ENCODE measurements around the gene CRYBG2.

DNA sequence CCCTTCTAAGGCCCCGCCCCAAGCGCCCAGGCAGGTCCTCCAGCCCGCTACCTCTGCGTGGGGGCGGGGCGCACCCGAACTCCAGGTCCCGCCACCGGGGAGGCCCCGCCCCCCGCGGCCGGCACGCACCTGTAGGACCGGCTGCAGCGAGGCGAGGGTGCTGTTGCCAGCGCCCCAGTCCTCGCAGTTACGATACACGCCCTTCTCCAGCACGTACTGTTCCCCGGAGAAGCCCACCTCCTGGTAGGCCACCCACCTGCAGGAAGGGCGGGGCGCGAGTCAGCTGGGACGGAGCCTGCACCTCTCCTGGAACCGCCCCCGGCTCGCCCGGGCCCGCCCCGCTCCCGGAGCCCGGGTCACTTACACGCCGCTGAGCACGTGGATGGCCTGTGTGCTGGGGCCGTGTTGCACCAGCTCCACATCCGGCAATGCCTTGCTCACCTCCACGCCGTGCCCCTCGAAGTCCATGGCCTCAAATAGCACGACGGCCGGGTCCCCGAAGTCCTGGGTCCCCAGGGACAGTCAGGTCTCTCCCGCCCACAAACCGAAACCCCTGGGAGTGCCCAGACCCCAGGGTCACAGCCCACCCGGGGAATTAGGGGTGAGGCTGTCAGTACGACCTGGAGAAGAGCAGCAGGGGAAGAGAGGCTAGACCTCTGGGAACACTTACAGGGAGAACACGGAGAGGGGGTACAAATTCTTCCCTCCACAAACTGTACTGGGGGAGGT is 17.3 kb downstream of the CRYBG2 start:
- TF ChIP-seq, protein P1, sequence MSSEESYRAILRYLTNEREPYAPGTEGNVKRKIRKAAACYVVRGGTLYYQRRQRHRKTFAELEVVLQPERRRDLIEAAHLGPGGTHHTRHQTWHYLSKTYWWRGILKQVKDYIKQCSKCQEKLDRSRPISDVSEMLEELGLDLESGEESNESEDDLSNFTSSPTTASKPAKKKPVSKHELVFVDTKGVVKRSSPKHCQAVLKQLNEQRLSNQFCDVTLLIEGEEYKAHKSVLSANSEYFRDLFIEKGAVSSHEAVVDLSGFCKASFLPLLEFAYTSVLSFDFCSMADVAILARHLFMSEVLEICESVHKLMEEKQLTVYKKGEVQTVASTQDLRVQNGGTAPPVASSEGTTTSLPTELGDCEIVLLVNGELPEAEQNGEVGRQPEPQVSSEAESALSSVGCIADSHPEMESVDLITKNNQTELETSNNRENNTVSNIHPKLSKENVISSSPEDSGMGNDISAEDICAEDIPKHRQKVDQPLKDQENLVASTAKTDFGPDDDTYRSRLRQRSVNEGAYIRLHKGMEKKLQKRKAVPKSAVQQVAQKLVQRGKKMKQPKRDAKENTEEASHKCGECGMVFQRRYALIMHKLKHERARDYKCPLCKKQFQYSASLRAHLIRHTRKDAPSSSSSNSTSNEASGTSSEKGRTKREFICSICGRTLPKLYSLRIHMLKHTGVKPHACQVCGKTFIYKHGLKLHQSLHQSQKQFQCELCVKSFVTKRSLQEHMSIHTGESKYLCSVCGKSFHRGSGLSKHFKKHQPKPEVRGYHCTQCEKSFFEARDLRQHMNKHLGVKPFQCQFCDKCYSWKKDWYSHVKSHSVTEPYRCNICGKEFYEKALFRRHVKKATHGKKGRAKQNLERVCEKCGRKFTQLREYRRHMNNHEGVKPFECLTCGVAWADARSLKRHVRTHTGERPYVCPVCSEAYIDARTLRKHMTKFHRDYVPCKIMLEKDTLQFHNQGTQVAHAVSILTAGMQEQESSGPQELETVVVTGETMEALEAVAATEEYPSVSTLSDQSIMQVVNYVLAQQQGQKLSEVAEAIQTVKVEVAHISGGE (CRISPR knock-in tag; IDR thresholded peaks at IDR 0.05), result no peak
- TF ChIP-seq, protein P2, sequence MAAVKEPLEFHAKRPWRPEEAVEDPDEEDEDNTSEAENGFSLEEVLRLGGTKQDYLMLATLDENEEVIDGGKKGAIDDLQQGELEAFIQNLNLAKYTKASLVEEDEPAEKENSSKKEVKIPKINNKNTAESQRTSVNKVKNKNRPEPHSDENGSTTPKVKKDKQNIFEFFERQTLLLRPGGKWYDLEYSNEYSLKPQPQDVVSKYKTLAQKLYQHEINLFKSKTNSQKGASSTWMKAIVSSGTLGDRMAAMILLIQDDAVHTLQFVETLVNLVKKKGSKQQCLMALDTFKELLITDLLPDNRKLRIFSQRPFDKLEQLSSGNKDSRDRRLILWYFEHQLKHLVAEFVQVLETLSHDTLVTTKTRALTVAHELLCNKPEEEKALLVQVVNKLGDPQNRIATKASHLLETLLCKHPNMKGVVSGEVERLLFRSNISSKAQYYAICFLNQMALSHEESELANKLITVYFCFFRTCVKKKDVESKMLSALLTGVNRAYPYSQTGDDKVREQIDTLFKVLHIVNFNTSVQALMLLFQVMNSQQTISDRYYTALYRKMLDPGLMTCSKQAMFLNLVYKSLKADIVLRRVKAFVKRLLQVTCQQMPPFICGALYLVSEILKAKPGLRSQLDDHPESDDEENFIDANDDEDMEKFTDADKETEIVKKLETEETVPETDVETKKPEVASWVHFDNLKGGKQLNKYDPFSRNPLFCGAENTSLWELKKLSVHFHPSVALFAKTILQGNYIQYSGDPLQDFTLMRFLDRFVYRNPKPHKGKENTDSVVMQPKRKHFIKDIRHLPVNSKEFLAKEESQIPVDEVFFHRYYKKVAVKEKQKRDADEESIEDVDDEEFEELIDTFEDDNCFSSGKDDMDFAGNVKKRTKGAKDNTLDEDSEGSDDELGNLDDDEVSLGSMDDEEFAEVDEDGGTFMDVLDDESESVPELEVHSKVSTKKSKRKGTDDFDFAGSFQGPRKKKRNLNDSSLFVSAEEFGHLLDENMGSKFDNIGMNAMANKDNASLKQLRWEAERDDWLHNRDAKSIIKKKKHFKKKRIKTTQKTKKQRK (IDR thresholded peaks at IDR 0.05; ENCODE audit: low read depth, low read length), result no peak
- TF ChIP-seq RAD21 (IDR thresholded peaks at IDR 0.05; ENCODE audit: insufficient read depth, low read depth, low read length), result no peak
- no peak for TF ChIP-seq EGR1 (IDR thresholded peaks at IDR 0.05; ENCODE audit: borderline replicate concordance in 1 of 2, low read depth in 2 of 2, low read length in 2 of 2)
- TF ChIP-seq, protein P3, sequence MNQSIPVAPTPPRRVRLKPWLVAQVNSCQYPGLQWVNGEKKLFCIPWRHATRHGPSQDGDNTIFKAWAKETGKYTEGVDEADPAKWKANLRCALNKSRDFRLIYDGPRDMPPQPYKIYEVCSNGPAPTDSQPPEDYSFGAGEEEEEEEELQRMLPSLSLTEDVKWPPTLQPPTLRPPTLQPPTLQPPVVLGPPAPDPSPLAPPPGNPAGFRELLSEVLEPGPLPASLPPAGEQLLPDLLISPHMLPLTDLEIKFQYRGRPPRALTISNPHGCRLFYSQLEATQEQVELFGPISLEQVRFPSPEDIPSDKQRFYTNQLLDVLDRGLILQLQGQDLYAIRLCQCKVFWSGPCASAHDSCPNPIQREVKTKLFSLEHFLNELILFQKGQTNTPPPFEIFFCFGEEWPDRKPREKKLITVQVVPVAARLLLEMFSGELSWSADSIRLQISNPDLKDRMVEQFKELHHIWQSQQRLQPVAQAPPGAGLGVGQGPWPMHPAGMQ (IDR thresholded peaks at IDR 0.05; ENCODE audit: borderline replicate concordance), result no peak
- TF ChIP-seq, protein P4, sequence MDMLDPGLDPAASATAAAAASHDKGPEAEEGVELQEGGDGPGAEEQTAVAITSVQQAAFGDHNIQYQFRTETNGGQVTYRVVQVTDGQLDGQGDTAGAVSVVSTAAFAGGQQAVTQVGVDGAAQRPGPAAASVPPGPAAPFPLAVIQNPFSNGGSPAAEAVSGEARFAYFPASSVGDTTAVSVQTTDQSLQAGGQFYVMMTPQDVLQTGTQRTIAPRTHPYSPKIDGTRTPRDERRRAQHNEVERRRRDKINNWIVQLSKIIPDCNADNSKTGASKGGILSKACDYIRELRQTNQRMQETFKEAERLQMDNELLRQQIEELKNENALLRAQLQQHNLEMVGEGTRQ (IDR thresholded peaks at IDR 0.05; ENCODE audit: borderline replicate concordance, low read depth, low read length), result no peak
- TF ChIP-seq SP1 (IDR thresholded peaks at IDR 0.05; ENCODE audit: low read depth, low read length), result no peak

All from GM12878 (cell line).